Measurements from ENCODE around the gene NFIA.

DNA sequence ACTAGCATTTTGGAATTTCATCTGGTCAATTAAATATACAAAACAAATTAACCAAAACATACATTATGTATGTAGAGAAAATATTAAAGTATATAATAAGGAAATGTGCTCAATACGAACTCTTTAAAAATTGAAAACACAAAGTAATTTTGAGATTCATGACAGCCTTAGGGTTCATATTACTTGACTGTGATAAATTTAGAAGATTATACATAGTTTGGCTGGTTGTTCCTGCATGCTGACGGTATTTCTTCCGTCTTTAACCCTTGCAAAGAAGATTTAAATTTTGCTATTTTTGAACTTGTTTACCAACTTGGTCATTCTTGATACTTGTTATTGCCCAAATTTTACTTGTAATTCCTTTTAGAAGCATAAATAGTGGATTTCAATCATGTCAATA lies 298.2 kb downstream of the NFIA start:
- TF ChIP-seq, protein P1, sequence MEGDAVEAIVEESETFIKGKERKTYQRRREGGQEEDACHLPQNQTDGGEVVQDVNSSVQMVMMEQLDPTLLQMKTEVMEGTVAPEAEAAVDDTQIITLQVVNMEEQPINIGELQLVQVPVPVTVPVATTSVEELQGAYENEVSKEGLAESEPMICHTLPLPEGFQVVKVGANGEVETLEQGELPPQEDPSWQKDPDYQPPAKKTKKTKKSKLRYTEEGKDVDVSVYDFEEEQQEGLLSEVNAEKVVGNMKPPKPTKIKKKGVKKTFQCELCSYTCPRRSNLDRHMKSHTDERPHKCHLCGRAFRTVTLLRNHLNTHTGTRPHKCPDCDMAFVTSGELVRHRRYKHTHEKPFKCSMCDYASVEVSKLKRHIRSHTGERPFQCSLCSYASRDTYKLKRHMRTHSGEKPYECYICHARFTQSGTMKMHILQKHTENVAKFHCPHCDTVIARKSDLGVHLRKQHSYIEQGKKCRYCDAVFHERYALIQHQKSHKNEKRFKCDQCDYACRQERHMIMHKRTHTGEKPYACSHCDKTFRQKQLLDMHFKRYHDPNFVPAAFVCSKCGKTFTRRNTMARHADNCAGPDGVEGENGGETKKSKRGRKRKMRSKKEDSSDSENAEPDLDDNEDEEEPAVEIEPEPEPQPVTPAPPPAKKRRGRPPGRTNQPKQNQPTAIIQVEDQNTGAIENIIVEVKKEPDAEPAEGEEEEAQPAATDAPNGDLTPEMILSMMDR (conservative IDR thresholded peaks at IDR 0.05; ENCODE audit: low read depth, low read length) = no peak
- TF ChIP-seq EZH2phosphoT487 (IDR thresholded peaks at IDR 0.05; ENCODE audit: borderline replicate concordance, low read length) = no peak

Measured in PC-3 (cell line).